GM18499 (cell line): ENCODE results near the gene LRMDA.

Source experiments
- ATAC-seq: cut with Tn5 transposase; IDR thresholded peaks from one replicate; pipeline ENCODE4 v1.9.1; 2021; ENCODE audit warnings: moderate number of reproducible peaks; ENCODE audit not compliant: insufficient read depth, unreplicated experiment

The LRMDA gene

GRCh38 chr10:75441682-75442081, 10.3 kb downstream of the LRMDA start:
- ATAC-seq, result no peak

GRCh38 chr10:75443362-75443761, 11.9 kb downstream of the LRMDA start:
- no peak for ATAC-seq

- no peak for ATAC-seq
These were observed 13.5 kb downstream of the LRMDA start for GRCh38 chr10:75444781-75445386.

- no peak for ATAC-seq
These were observed 15.1 kb downstream of the LRMDA start for GRCh38 chr10:75446508-75446907.

- ATAC-seq, result no peak
These were observed 16.7 kb downstream of the LRMDA start for GRCh38 chr10:75448166-75448565.

GRCh38 chr10:75449382-75450074, 18.1 kb downstream of the LRMDA start:
- ATAC-seq, result no peak

GRCh38 chr10:75450075-75450445, 18.6 kb downstream of the LRMDA start:
- no peak for ATAC-seq

- no peak for ATAC-seq
These were observed 19.5 kb downstream of the LRMDA start for GRCh38 chr10:75450644-75451640.

GRCh38 chr10:75451831-75452230, 20.4 kb downstream of the LRMDA start:
- ATAC-seq, result no peak

- no peak for ATAC-seq
These were observed 21.6 kb downstream of the LRMDA start for GRCh38 chr10:75452997-75453396.

GRCh38 chr10:75456122-75456521, 24.7 kb downstream of the LRMDA start:
- ATAC-seq, result no peak

GRCh38 chr10:75460059-75460458, 28.6 kb downstream of the LRMDA start:
- ATAC-seq, result no peak

- no peak for ATAC-seq
These were observed 30.5 kb downstream of the LRMDA start for GRCh38 chr10:75461672-75462649.

GRCh38 chr10:75462865-75463264, 31.4 kb downstream of the LRMDA start:
- ATAC-seq, result no peak

- no peak for ATAC-seq
These were observed 33.3 kb downstream of the LRMDA start for GRCh38 chr10:75464478-75465449.

GRCh38 chr10:75465450-75465827, 34.0 kb downstream of the LRMDA start:
- no peak for ATAC-seq

- no peak for ATAC-seq
These were observed 34.6 kb downstream of the LRMDA start for GRCh38 chr10:75466001-75466400.

GRCh38 chr10:75466886-75467285, 35.5 kb downstream of the LRMDA start:
- no peak for ATAC-seq

- ATAC-seq, result no peak
These were observed 37.2 kb downstream of the LRMDA start for GRCh38 chr10:75468612-75469005.
